ENCODE data around the gene MAT1A. TPM values are rescaled to one million over a fixed set of nuclear protein-coding genes. Genes with fewer than 3 reads are reported as not detected.
"Not testable (repeated sequence)": the region's sequence is repeated elsewhere in the genome, so short reads cannot be mapped to it uniquely, and the experiment has no call there.

MAT1A gene
- total RNA-seq, 1 experiment from 2014 or later = not detected

- DNase-seq (ENCODE audit: low read depth in 1 of 2, low spot score in 2 of 2) = not testable (repeated sequence)
These were observed 16.5 kb upstream of the MAT1A start for GRCh38 chr10:80305989-80306388.

GRCh38 chr10:80296942-80297341 lies 7.5 kb upstream of the MAT1A start:
- no peaks in the 10 kb centered on the region for H3K36me3 ChIP-seq
- H3K9me3 ChIP-seq (replicated peaks) = no peaks in the 10 kb centered on the region
- no peaks in the 10 kb centered on the region; the same call in 1 of the 2 replicates for H3K27me3 ChIP-seq (replicated peaks)
- DNase-seq (ENCODE audit: low read depth in 1 of 2, low spot score in 2 of 2) = no peak
- no peak overlapping the region for H3K4me3 ChIP-seq
- H3K4me1 ChIP-seq (replicated peaks) = no peaks in the 10 kb centered on the region
- no peak overlapping the region for H3K27ac ChIP-seq

More at GRCh38 chr10:80305989-80306388, 16.5 kb upstream of the MAT1A start:
- not testable (repeated sequence) for H3K4me3 ChIP-seq; H3K36me3 ChIP-seq; H3K27ac ChIP-seq; H3K9me3 ChIP-seq (replicated peaks); H3K4me1 ChIP-seq (replicated peaks); H3K27me3 ChIP-seq (replicated peaks)

DNA sequence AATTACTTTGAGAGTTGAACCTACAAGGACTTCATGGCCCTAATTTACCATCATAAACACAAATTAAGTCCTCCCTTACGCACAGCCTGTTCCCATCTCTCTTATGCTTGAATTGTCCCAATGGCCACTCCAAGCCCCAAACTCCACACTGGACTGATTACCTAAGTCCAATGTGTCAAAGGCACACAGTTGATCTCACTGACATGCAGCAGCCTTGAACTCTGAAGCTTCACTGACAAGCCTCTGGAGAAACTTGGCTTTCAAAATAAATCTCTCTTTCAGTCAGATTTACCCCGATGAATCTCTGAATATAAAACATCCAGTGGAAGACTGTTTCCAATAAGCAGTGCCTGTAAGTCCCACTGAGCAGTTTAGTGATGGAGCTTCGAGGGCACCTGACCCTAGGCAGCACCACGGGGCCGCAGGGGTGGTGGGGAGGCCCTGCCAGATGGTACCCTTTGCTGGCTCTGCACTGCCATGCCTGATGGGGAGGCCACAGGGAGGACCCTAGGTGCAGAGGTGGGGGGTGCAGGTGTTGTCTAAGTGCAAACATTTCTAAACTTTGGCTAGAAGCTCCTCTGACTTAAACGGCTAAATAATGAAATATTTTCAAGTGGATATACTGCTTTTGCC lies 3.3 kb upstream of the MAT1A start:
- no peak overlapping the region for H3K4me3 ChIP-seq
- peaks cover 2% of the 10 kb centered on the region; the same call in 1 of the 2 replicates for H3K27me3 ChIP-seq (replicated peaks)
- H3K27ac ChIP-seq = no peak overlapping the region
- no peak for DNase-seq (ENCODE audit: low read depth in 1 of 2, low spot score in 2 of 2)
- H3K4me1 ChIP-seq (replicated peaks) = no peaks in the 10 kb centered on the region
- no peaks in the 10 kb centered on the region for H3K36me3 ChIP-seq
- no peaks in the 10 kb centered on the region for H3K9me3 ChIP-seq (replicated peaks)

DNA sequence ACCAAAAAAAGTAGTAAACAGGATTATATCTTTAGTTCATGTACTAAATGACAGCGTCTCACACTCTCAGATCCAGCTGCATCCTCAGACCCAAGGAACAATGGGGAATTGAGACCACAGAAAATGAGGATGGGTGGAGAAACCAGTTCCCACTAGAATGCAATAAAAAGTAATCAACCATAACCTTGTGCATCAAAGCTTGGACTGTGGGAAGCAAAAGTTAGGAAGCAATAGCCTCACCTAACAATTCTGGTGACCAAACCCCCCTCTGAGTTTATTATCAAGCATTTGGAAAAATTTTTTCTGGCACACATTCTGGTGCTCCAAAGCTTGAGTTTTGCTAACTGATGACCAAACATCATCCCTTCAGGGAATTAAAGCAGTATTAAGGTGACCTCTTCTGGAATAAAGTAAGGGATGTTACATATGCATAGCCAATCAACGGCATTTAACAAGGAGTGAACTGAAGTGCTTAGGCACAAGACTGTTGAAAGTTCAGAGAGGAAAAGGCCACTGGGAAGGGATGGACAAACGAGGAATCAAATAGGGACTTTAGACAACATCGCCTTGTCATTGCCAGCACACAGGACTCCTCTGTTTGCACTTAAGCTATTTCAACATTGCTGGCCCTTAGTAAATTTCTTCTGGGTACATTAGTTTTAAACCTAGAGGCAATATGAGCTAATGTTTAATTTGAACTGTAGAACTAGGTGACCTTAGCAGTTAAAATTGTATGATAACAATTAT lies 1.2 kb upstream of the MAT1A start:
- no peaks in the 10 kb centered on the region for H3K4me1 ChIP-seq (replicated peaks)
- no peak overlapping the region for H3K4me3 ChIP-seq
- DNase-seq (ENCODE audit: low read depth in 1 of 2, low spot score in 2 of 2) = no peak
- no peaks in the 10 kb centered on the region for H3K9me3 ChIP-seq (replicated peaks)
- H3K36me3 ChIP-seq = no peaks in the 10 kb centered on the region
- no peak overlapping the region for H3K27ac ChIP-seq
- peaks cover 2% of the 10 kb centered on the region; the same call in 1 of the 2 replicates for H3K27me3 ChIP-seq (replicated peaks)

DNA sequence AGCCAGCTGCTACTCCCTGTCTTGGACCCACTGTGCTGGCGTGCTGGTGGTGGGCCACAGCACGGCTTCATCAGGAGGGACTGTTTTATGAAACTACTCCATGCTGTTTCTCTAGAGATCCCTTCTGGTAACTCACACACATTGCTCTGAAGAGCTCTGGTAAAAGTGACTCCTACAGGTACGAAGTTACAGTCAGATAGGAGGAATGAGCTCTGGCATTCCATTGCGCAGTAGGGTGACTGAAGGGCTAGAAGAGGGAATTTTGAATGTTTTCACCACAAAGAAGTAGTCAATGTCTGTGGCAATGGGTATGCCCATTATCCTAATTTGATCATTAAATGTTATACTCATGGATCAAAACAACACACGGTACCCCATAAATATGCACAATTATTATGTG lies 609 bp downstream of the MAT1A start:
- Histone ChIP-seq H3K27me3 (replicated peaks) (peaks cover 2% of the 10 kb centered on the region; the same call in 1 of the 2 replicates), H3K4me1 (replicated peaks) (no peaks in the 10 kb centered on the region), H3K36me3 (no peaks in the 10 kb centered on the region), H3K9me3 (replicated peaks) (no peaks in the 10 kb centered on the region), H3K4me3 (no peak overlapping the region), H3K27ac (no peak overlapping the region)
- DNase-seq (ENCODE audit: low read depth in 1 of 2, low spot score in 2 of 2) = no peak

- Histone ChIP-seq H3K4me1 (replicated peaks) (no peaks in the 10 kb centered on the region), H3K9me3 (replicated peaks) (no peaks in the 10 kb centered on the region), H3K27ac (no peak overlapping the region), H3K27me3 (replicated peaks) (peaks cover 2% of the 10 kb centered on the region; the same call in 1 of the 2 replicates), H3K36me3 (no peaks in the 10 kb centered on the region), H3K4me3 (no peak overlapping the region)
- DNase-seq (ENCODE audit: low read depth in 1 of 2, low spot score in 2 of 2) = no peak
These were observed 4.9 kb downstream of the MAT1A start for GRCh38 chr10:80284522-80284921.

- H3K9me3 ChIP-seq (replicated peaks) = no peaks in the 10 kb centered on the region
- no peaks in the 10 kb centered on the region for H3K4me1 ChIP-seq (replicated peaks)
- H3K27me3 ChIP-seq (replicated peaks) = no peaks in the 10 kb centered on the region
- no peak overlapping the region for H3K4me3 ChIP-seq
- no peak overlapping the region for H3K27ac ChIP-seq
- DNase-seq (ENCODE audit: low read depth in 1 of 2, low spot score in 2 of 2) = no peak
- H3K36me3 ChIP-seq = no peaks in the 10 kb centered on the region
These were observed 5.8 kb downstream of the MAT1A start for GRCh38 chr10:80283536-80284199.

- H3K4me3 ChIP-seq = no peak overlapping the region
- H3K36me3 ChIP-seq = no peaks in the 10 kb centered on the region
- H3K4me1 ChIP-seq (replicated peaks) = no peaks in the 10 kb centered on the region
- DNase-seq (ENCODE audit: low read depth in 1 of 2, low spot score in 2 of 2) = no peak
- H3K27ac ChIP-seq = no peak overlapping the region
- no peaks in the 10 kb centered on the region for H3K27me3 ChIP-seq (replicated peaks)
- H3K9me3 ChIP-seq (replicated peaks) = no peaks in the 10 kb centered on the region
These were observed 6.3 kb downstream of the MAT1A start for GRCh38 chr10:80283119-80283518.

DNA sequence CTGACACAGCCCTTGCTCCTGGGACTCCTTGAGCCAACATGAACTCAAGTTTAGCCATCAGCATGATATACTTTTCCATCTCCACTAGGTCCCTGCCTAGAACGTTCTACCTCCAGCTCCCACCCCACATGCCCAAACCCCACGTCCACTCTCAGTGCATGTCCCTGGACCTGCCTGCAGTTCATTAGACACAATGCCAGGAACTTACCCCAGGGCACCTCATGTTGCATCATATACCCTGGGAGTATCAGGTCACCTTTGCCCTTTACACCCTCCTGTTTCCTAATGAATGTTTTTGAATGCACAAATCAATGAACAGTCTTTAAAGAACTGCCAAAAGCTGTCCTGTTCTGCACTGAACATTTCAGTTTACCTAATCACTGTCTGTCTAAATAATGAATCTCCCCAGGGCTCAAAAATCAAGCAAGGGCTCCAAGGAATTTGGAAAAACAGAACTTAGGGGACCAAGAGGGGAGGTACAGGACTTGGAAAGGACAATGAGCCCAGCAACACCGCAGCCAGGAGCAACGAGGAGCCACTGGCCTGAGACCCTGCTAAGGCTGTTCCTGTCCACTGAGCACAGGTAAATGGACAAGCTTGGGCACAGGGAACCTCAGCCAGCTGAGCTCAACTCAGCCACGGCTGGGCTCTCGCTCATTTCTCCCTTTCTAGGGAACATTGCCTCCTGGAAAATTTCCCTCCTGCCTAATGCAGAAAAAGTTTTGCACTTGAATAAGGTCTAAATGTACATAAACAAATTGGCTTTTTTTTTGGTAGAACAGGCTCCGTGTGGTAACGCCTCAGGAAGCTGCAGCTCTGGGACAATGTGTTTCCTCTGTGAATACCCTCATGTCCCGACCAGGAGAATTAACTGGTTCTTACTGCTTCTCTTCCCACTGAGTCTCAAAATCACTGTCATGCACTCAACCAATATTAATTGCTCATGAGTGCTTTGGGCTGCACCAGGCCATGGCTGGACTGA lies 7.4 kb downstream of the MAT1A start:
- Histone ChIP-seq H3K4me1 (replicated peaks) (no peaks in the 10 kb centered on the region), H3K9me3 (replicated peaks) (no peaks in the 10 kb centered on the region), H3K4me3 (no peak overlapping the region), H3K36me3 (no peaks in the 10 kb centered on the region), H3K27ac (no peak overlapping the region), H3K27me3 (replicated peaks) (no peaks in the 10 kb centered on the region)
- no peak for DNase-seq (ENCODE audit: low read depth in 1 of 2, low spot score in 2 of 2)

GRCh38 chr10:80281292-80281691 lies 8.2 kb downstream of the MAT1A start:
- H3K36me3 ChIP-seq = no peaks in the 10 kb centered on the region
- H3K27me3 ChIP-seq (replicated peaks) = no peaks in the 10 kb centered on the region
- H3K4me1 ChIP-seq (replicated peaks) = no peaks in the 10 kb centered on the region
- no peak overlapping the region for H3K27ac ChIP-seq
- no peak for DNase-seq (ENCODE audit: low read depth in 1 of 2, low spot score in 2 of 2)
- no peak overlapping the region for H3K4me3 ChIP-seq
- no peaks in the 10 kb centered on the region for H3K9me3 ChIP-seq (replicated peaks)

- Histone ChIP-seq H3K4me1 (replicated peaks) (no peaks in the 10 kb centered on the region), H3K4me3 (no peak overlapping the region), H3K9me3 (replicated peaks) (no peaks in the 10 kb centered on the region), H3K36me3 (no peaks in the 10 kb centered on the region), H3K27me3 (replicated peaks) (no peaks in the 10 kb centered on the region), H3K27ac (no peak overlapping the region)
- no peak for DNase-seq (ENCODE audit: low read depth in 1 of 2, low spot score in 2 of 2)
These were observed 9.2 kb downstream of the MAT1A start for GRCh38 chr10:80280071-80280800.

GRCh38 chr10:80279146-80279545 lies 10.3 kb downstream of the MAT1A start:
- no peak overlapping the region for H3K4me3 ChIP-seq
- DNase-seq (ENCODE audit: low read depth in 1 of 2, low spot score in 2 of 2) = no peak
- H3K27ac ChIP-seq = no peak overlapping the region
- H3K27me3 ChIP-seq (replicated peaks) = no peaks in the 10 kb centered on the region
- no peaks in the 10 kb centered on the region for H3K36me3 ChIP-seq
- no peaks in the 10 kb centered on the region for H3K9me3 ChIP-seq (replicated peaks)
- no peaks in the 10 kb centered on the region for H3K4me1 ChIP-seq (replicated peaks)

GRCh38 chr10:80278480-80278879 lies 11.0 kb downstream of the MAT1A start:
- no peak for DNase-seq (ENCODE audit: low read depth in 1 of 2, low spot score in 2 of 2)
- Histone ChIP-seq H3K27me3 (replicated peaks) (no peaks in the 10 kb centered on the region), H3K36me3 (no peaks in the 10 kb centered on the region), H3K27ac (no peak overlapping the region), H3K4me3 (no peak overlapping the region), H3K9me3 (replicated peaks) (no peaks in the 10 kb centered on the region), H3K4me1 (replicated peaks) (no peaks in the 10 kb centered on the region)
